Aortic smooth muscle cell (primary cell): Measurements from ENCODE around the gene GAPVD1. TPM values are rescaled to one million over a fixed set of nuclear protein-coding genes. Genes with fewer than 3 reads are reported as not detected.

Experiments used
- total RNA-seq: library from RNA; depleted of rRNA; stranded (reverse); fragments of >200 nt; gene quantifications from 2 replicates; pipeline ENCODE4 v1.2.3, GENCODE V29; 2014

GAPVD1 gene, protein sequence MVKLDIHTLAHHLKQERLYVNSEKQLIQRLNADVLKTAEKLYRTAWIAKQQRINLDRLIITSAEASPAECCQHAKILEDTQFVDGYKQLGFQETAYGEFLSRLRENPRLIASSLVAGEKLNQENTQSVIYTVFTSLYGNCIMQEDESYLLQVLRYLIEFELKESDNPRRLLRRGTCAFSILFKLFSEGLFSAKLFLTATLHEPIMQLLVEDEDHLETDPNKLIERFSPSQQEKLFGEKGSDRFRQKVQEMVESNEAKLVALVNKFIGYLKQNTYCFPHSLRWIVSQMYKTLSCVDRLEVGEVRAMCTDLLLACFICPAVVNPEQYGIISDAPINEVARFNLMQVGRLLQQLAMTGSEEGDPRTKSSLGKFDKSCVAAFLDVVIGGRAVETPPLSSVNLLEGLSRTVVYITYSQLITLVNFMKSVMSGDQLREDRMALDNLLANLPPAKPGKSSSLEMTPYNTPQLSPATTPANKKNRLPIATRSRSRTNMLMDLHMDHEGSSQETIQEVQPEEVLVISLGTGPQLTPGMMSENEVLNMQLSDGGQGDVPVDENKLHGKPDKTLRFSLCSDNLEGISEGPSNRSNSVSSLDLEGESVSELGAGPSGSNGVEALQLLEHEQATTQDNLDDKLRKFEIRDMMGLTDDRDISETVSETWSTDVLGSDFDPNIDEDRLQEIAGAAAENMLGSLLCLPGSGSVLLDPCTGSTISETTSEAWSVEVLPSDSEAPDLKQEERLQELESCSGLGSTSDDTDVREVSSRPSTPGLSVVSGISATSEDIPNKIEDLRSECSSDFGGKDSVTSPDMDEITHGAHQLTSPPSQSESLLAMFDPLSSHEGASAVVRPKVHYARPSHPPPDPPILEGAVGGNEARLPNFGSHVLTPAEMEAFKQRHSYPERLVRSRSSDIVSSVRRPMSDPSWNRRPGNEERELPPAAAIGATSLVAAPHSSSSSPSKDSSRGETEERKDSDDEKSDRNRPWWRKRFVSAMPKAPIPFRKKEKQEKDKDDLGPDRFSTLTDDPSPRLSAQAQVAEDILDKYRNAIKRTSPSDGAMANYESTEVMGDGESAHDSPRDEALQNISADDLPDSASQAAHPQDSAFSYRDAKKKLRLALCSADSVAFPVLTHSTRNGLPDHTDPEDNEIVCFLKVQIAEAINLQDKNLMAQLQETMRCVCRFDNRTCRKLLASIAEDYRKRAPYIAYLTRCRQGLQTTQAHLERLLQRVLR (N-terminal part only)
- total RNA-seq: 41.2 and 43.8 TPM in 2 replicates

DNA sequence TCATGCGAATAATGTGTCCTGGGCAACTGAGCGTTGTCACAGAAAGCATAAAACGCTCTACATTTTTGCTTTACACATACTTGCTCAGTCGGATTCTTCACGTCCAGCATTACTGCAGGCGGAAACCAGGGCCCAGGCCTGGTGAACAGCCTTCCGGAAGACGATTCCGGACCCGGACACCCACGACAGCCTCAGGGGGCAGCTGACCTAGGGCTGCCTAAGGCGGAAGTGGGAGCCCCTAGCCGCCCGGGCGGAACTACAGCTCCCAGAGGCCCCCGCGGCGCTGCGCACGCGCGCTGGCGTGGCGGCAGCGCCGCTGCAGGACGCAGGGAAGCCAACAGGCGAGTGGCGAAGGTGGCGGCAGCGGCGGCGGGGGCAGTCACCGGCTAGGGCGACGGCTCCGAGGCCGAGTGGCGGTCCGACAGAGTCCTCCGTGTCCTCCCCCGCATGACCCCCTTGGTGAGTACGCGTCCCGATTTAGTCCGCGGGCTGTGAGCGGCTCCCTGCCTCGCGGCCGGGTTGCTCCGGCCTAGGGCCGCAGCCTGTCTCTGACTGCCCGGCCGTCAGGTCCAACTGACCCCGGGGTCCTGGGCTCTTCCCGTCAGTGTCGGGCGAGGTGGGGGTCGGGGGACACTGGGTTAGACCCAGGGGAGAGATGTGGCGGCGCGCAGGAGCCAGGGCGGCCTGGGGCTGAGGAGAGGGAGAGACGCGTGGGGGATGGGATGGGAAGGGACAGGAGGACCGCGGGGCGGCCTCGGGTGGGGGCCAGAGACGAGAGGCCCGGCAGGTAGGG, at the start of gene GAPVD1:
Gene GAPVD1 (plus strand): TSS at position 326 of the 793 bp plus-strand sequence. CDS start 37,096 bp downstream, outside the sequence.

DNA sequence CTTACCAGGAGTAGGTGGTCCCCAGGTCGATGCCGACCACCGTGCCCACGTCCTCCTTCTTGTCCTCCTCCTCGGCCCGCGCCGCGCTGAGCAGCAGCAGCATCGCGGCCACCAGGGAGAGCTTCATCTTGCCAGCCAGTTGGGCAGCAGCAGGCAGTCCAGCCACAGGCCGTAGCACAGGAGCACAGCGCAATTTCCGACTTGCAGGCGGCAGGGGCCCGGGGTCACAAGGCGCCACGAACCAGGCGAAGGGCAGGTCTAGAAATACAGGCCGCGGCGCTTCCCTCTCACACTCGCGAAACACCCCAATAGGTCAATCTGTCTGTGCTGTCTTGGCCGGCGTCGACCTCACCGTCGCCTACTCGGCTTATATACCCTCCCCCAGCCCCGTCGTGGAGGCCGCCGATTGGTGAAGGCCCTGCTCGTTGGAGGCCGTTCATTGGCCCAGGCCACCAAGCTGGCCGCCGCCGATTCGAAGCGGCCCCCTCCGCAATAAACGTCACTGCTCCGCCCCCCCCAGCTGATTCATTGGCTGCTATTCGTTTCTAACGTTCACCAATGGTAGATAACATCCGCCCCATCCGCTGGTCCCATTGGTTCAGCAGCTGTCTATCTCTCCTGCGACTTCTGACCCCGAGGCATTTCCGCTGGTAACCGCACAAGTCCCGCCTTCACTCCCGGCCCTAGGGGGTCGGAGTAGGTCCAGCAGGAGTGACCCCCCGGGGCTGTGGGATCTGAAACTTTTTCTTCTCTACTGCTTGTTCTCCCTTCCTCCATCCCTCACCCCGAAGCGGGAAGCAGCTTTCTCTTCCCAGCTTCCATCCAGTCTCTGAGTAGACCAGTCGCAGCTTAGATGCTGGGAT, 20.4 kb upstream of the GAPVD1 start, which contains the start of gene HSPA5:
Gene HSPA5 (minus strand): TSS at position 344 of the 863 bp plus-strand sequence. CDS start 217 bp downstream, at position 127.

Other genes starting within 250 kb of the GAPVD1 start
- 3.8 and 6.3 TPM in 2 replicates for gene SCAI, start 118.3 kb upstream of the GAPVD1 start, total RNA-seq
- gene PPP6C, start 72.0 kb upstream of the GAPVD1 start, total RNA-seq: 7.9 and 11.7 TPM in 2 replicates
- gene RABEPK, start 61.3 kb upstream of the GAPVD1 start, total RNA-seq: 35.4 and 41.2 TPM in 2 replicates
- gene HSPA5, start 20.5 kb upstream of the GAPVD1 start, total RNA-seq: 177 and 192 TPM in 2 replicates